ENCODE data around the gene ACVR1. TPM values are rescaled to one million over a fixed set of nuclear protein-coding genes. Genes with fewer than 3 reads are reported as not detected.

The ACVR1 gene
- total RNA-seq, 1 donor from 2014 or later = 36.3 TPM

DNA sequence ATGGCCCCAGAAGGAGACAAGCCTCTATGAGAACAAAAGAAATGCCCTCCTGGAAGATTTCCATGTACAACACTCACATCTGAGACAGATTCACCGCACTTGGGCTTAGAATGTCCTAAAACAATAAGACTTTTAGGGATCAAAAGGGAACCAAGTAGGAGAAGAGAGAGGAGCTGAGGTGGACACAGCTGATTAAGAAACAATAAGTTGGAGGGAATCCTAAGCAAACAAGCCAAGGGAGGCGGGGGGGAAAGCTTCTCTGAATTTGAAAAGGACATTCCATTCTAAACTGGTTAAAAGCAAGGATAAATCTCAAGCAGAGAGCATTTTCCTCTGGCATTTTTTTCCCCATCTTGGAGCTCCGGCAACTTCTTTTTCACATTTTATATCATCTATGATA is 9.9 kb downstream of the ACVR1 start:
- TF ChIP-seq, protein P1, sequence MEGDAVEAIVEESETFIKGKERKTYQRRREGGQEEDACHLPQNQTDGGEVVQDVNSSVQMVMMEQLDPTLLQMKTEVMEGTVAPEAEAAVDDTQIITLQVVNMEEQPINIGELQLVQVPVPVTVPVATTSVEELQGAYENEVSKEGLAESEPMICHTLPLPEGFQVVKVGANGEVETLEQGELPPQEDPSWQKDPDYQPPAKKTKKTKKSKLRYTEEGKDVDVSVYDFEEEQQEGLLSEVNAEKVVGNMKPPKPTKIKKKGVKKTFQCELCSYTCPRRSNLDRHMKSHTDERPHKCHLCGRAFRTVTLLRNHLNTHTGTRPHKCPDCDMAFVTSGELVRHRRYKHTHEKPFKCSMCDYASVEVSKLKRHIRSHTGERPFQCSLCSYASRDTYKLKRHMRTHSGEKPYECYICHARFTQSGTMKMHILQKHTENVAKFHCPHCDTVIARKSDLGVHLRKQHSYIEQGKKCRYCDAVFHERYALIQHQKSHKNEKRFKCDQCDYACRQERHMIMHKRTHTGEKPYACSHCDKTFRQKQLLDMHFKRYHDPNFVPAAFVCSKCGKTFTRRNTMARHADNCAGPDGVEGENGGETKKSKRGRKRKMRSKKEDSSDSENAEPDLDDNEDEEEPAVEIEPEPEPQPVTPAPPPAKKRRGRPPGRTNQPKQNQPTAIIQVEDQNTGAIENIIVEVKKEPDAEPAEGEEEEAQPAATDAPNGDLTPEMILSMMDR (IDR thresholded peaks at IDR 0.05; ENCODE audit: partially characterized antibody, unreplicated experiment) = no peak
- Mint-ChIP-seq H3K36me3 (ENCODE audit: unreplicated experiment) (no peaks in the 10 kb centered on the region), H3K4me3 (ENCODE audit: unreplicated experiment) (no peak overlapping the region), H3K9me3 (ENCODE audit: unreplicated experiment) (no peaks in the 10 kb centered on the region), H3K27me3 (ENCODE audit: unreplicated experiment) (no peaks in the 10 kb centered on the region), H3K27ac (ENCODE audit: unreplicated experiment) (no peak overlapping the region), H3K4me1 (ENCODE audit: low read depth, unreplicated experiment) (peaks cover 4% of the 10 kb centered on the region)
- DNase-seq = no peak

DNA sequence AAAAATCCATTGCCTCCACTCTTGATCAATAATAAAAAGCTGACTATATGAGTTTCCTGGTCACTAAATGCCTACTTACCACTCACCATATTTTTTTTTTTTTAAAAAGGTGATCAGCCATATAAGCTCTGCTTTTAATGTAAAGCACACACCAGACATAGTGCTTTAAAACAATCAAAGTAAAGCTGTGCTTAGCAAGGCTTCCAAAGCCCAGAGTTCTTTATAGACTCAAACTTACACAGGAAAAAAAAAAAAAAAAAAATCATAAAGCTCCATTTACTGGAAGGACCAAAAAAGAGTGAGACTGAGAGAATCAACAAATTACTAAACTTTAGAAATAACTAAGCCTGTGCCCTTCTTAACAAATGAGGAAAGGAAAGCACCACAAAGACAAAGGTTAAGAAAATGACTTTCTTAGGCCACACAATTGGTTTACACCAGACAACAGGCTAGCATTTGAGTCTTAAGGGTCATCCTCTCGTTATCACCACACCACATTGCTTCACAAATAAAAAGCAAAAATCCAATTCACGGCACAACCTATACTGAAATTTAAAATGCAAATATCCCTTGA is 11.2 kb downstream of the ACVR1 start:
- no peak overlapping the region for H3K4me3 Mint-ChIP-seq (ENCODE audit: unreplicated experiment)
- no peaks in the 10 kb centered on the region for H3K9me3 Mint-ChIP-seq (ENCODE audit: unreplicated experiment)
- no peak for DNase-seq
- peaks cover 9% of the 10 kb centered on the region for H3K4me1 Mint-ChIP-seq (ENCODE audit: low read depth, unreplicated experiment)
- TF ChIP-seq, protein P1 (IDR thresholded peaks at IDR 0.05; ENCODE audit: partially characterized antibody, unreplicated experiment) = no peak
- H3K27me3 Mint-ChIP-seq (ENCODE audit: unreplicated experiment) = no peaks in the 10 kb centered on the region
- H3K36me3 Mint-ChIP-seq (ENCODE audit: unreplicated experiment) = no peaks in the 10 kb centered on the region
- peak overlapping the region; percentile 41 for H3K27ac Mint-ChIP-seq (ENCODE audit: unreplicated experiment)

DNA sequence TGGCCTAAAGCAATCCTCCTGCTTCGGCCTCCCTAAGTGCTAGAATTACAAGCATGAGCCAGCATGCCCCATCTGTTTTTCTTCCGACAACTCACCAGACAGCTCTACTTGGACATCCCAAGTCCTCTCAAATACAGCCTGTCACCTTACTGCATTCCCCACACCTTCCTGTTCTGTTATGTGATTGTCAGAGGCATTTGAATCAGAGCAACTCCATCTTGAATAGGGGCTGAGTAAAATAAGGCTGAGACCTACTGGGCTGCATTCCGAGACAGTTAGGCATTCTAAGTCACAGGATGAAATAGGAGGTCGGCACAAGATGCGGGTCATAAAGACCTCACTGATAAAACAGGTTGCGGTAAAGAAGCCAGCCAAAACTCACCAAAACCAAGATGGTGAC is 17.3 kb downstream of the ACVR1 start:
- Mint-ChIP-seq H3K9me3 (ENCODE audit: unreplicated experiment) (no peaks in the 10 kb centered on the region), H3K27me3 (ENCODE audit: unreplicated experiment) (no peaks in the 10 kb centered on the region), H3K4me1 (ENCODE audit: low read depth, unreplicated experiment) (peaks cover 8% of the 10 kb centered on the region), H3K4me3 (ENCODE audit: unreplicated experiment) (no peak overlapping the region), H3K36me3 (ENCODE audit: unreplicated experiment) (no peaks in the 10 kb centered on the region), H3K27ac (ENCODE audit: unreplicated experiment) (no peak overlapping the region)
- TF ChIP-seq, protein P1 (IDR thresholded peaks at IDR 0.05; ENCODE audit: partially characterized antibody, unreplicated experiment) = no peak
- no peak for DNase-seq

DNA sequence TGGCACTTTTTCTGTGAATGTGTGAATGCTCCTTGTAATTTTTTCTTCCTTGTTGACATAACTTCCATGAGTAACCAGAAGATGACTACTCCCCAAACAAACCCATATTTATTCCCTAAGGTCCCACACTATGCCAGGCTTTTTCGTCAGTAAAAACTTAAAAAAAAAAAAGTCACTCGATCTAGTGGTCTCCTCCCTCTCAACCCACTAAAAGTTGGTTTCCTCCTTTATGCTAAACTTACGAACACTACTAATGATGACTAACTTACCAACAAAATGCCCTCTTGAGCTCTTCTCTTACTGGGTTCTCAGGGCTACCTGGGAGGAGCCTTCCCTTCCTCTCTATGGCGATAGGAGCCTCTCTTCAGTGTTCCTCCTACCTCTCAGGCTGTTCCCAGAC is 18.2 kb downstream of the ACVR1 start:
- H3K4me1 Mint-ChIP-seq (ENCODE audit: low read depth, unreplicated experiment) = peaks cover 17% of the 10 kb centered on the region
- H3K27ac Mint-ChIP-seq (ENCODE audit: unreplicated experiment) = no peak overlapping the region
- H3K27me3 Mint-ChIP-seq (ENCODE audit: unreplicated experiment) = no peaks in the 10 kb centered on the region
- H3K4me3 Mint-ChIP-seq (ENCODE audit: unreplicated experiment) = no peak overlapping the region
- H3K9me3 Mint-ChIP-seq (ENCODE audit: unreplicated experiment) = no peaks in the 10 kb centered on the region
- no peak for DNase-seq
- no peaks in the 10 kb centered on the region for H3K36me3 Mint-ChIP-seq (ENCODE audit: unreplicated experiment)
- TF ChIP-seq, protein P1 (IDR thresholded peaks at IDR 0.05; ENCODE audit: partially characterized antibody, unreplicated experiment) = no peak

DNA sequence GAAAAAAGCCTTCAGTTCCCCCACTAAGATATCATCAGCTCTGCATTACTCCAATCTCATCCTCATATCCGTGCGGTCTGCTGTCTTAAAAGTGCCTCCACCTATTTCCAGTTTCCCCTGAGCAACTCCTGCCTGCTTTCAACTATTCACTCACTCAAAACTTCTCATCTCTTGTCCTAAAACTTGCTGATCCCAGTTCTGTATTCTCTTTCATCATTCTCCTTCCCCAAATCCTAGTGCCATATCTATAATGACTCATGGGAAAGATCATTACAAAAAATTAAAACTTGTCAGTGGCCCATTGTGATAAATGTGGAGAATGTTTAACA is 20.0 kb downstream of the ACVR1 start:
- Mint-ChIP-seq H3K27me3 (ENCODE audit: unreplicated experiment) (no peaks in the 10 kb centered on the region), H3K27ac (ENCODE audit: unreplicated experiment) (no peak overlapping the region), H3K9me3 (ENCODE audit: unreplicated experiment) (no peaks in the 10 kb centered on the region), H3K4me1 (ENCODE audit: low read depth, unreplicated experiment) (peaks cover 17% of the 10 kb centered on the region), H3K4me3 (ENCODE audit: unreplicated experiment) (no peak overlapping the region), H3K36me3 (ENCODE audit: unreplicated experiment) (no peaks in the 10 kb centered on the region)
- TF ChIP-seq, protein P1 (IDR thresholded peaks at IDR 0.05; ENCODE audit: partially characterized antibody, unreplicated experiment) = no peak
- no peak for DNase-seq

Measured in glutamatergic neuron (in vitro differentiated cells).